KMS-11 (cell line): ENCODE measurements around the gene PTPRF.
"Not testable (repeated sequence)": the region's sequence is repeated elsewhere in the genome, so short reads cannot be mapped to it uniquely, and the experiment has no call there.

Experiments
- H2AFZ ChIP-seq: fragments of 200-600 bp; sonication (generic); 2 replicates; pipeline ENCODE4 v1.6.1; 2016; ENCODE audit warnings: antibody characterized with exemption, mixed run types, low read depth
- H3K27ac ChIP-seq: fragments of 200-600 bp; sonication (generic); 2 replicates; pipeline ENCODE4 v1.6.1; 2016; ENCODE audit warnings: mild to moderate bottlenecking, mixed run types
- H3K27me3 ChIP-seq: fragments of 200-600 bp; sonication (generic); 2 replicates; pipeline ENCODE4 v1.6.1; 2017; ENCODE audit warnings: mild to moderate bottlenecking, low read depth, mixed run types, moderate library complexity; ENCODE audit not compliant: insufficient read depth
- H3K36me3 ChIP-seq: fragments of 200-600 bp; sonication (generic); 2 replicates; pipeline ENCODE4 v1.6.1; 2017; ENCODE audit warnings: mild to moderate bottlenecking, mixed run types; ENCODE audit not compliant: insufficient read depth
- H3K4me1 ChIP-seq: fragments of 200-600 bp; sonication (generic); 2 replicates; pipeline ENCODE4 v1.6.1; 2016; ENCODE audit warnings: mild to moderate bottlenecking, low read depth, mixed run types; ENCODE audit not compliant: poor library complexity, severe bottlenecking
- H3K4me2 ChIP-seq: fragments of 200-600 bp; sonication (generic); 2 replicates; pipeline ENCODE4 v1.7.0; 2016; ENCODE audit warnings: mild to moderate bottlenecking, mixed run types
- H3K4me3 ChIP-seq: fragments of 200-600 bp; sonication (generic); IDR thresholded peaks from 2 replicates; pipeline ENCODE4 v1.6.1; 2017; ENCODE audit warnings: low read depth, low read length, mixed read lengths; ENCODE audit not compliant: insufficient read depth
- H3K79me2 ChIP-seq: fragments of 200-600 bp; sonication (generic); 2 replicates; pipeline ENCODE4 v1.6.1; 2016; ENCODE audit warnings: low read depth, mixed run types; ENCODE audit not compliant: insufficient read depth
- H3K9ac ChIP-seq: fragments of 200-600 bp; sonication (generic); 2 replicates; pipeline ENCODE4 v1.6.1; 2016; ENCODE audit warnings: mild to moderate bottlenecking, mixed run types
- H4K20me1 ChIP-seq: fragments of 200-600 bp; sonication (generic); 2 replicates; pipeline ENCODE4 v1.6.1; 2016; ENCODE audit warnings: mild to moderate bottlenecking, mixed run types; ENCODE audit not compliant: insufficient read depth
- TF ChIP-seq, protein P1 (sequence below): fragments of 200-600 bp; sonication (generic); conservative IDR thresholded peaks from 2 replicates; pipeline ENCODE4 v1.6.1; 2017; ENCODE audit warnings: low read depth, mild to moderate bottlenecking, antibody characterized with exemption, low read length, moderate library complexity, mixed read lengths

PTPRF gene

GRCh38 chr1:43545695-43546387 is 15.2 kb downstream of the PTPRF start:
- Histone ChIP-seq H3K36me3 (no peaks in the 10 kb centered on the region), H3K27me3 (no peaks in the 10 kb centered on the region), H3K4me1 (no peaks in the 10 kb centered on the region), H3K27ac (no peak overlapping the region), H3K4me2 (no peak overlapping the region), H4K20me1 (no peaks in the 10 kb centered on the region), H2AFZ (no peak overlapping the region), H3K4me3 (no peak overlapping the region), H3K9ac (no peak overlapping the region), H3K79me2 (no peaks in the 10 kb centered on the region)
- TF ChIP-seq, protein P1, sequence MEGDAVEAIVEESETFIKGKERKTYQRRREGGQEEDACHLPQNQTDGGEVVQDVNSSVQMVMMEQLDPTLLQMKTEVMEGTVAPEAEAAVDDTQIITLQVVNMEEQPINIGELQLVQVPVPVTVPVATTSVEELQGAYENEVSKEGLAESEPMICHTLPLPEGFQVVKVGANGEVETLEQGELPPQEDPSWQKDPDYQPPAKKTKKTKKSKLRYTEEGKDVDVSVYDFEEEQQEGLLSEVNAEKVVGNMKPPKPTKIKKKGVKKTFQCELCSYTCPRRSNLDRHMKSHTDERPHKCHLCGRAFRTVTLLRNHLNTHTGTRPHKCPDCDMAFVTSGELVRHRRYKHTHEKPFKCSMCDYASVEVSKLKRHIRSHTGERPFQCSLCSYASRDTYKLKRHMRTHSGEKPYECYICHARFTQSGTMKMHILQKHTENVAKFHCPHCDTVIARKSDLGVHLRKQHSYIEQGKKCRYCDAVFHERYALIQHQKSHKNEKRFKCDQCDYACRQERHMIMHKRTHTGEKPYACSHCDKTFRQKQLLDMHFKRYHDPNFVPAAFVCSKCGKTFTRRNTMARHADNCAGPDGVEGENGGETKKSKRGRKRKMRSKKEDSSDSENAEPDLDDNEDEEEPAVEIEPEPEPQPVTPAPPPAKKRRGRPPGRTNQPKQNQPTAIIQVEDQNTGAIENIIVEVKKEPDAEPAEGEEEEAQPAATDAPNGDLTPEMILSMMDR: no peak

DNA sequence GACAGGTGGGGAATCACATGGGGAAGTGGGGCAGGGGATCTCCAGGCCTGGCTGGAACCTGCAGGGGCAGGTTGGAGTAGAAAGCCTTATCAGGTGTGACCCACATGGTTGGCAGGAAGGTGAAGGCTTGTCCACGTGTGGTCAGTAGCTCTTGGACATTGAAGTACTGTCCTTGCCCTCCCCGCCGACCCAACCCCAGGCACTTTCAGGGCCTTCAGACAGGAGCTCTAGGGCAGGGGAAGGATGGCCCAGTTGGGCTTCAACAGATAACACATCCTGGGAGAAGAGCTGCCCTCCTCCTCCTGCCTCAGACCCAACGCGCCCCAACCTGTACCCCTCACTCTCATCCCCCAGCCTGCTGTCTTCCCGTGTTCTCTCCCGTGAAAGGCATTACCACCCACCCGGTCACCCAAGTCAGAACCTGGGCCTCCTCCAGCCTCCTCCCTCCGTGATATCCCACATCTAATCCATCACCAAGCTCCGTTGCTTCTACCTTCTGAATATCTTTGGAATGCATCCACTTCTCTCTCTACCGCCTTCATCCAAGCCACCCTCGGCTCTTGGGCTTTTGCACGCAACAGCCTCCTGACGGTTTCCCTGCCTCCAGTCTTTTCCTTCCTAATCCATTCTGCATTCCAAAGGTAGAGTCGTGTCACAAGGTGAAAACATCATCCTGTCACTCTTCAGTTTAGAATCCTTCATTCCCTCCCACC is 15.9 kb downstream of the PTPRF start:
- Histone ChIP-seq H3K9ac (no peak overlapping the region), H3K4me1 (no peaks in the 10 kb centered on the region), H3K36me3 (no peaks in the 10 kb centered on the region), H3K4me3 (no peak overlapping the region), H3K79me2 (no peaks in the 10 kb centered on the region), H3K27me3 (no peaks in the 10 kb centered on the region), H3K4me2 (no peak overlapping the region), H4K20me1 (no peaks in the 10 kb centered on the region), H3K27ac (no peak overlapping the region), H2AFZ (no peak overlapping the region)
- TF ChIP-seq, protein P1: no peak

- Histone ChIP-seq H3K4me2 (no peak overlapping the region), H3K27ac (no peak overlapping the region), H3K9ac (no peak overlapping the region), H2AFZ (no peak overlapping the region), H4K20me1 (no peaks in the 10 kb centered on the region), H3K36me3 (no peaks in the 10 kb centered on the region), H3K4me1 (no peaks in the 10 kb centered on the region), H3K79me2 (no peaks in the 10 kb centered on the region), H3K4me3 (no peak overlapping the region), H3K27me3 (no peaks in the 10 kb centered on the region)
- TF ChIP-seq, protein P1: no peak
Measured at GRCh38 chr1:43547538-43548072, 16.9 kb downstream of the PTPRF start.

- Histone ChIP-seq H4K20me1 (no peaks in the 10 kb centered on the region), H3K27ac (no peak overlapping the region), H3K9ac (no peak overlapping the region), H3K4me3 (no peak overlapping the region), H3K36me3 (no peaks in the 10 kb centered on the region), H3K4me2 (no peak overlapping the region), H2AFZ (no peak overlapping the region), H3K79me2 (no peaks in the 10 kb centered on the region), H3K4me1 (no peaks in the 10 kb centered on the region), H3K27me3 (no peaks in the 10 kb centered on the region)
- TF ChIP-seq, protein P1: no peak
Measured at GRCh38 chr1:43548285-43549271, 17.9 kb downstream of the PTPRF start.

DNA sequence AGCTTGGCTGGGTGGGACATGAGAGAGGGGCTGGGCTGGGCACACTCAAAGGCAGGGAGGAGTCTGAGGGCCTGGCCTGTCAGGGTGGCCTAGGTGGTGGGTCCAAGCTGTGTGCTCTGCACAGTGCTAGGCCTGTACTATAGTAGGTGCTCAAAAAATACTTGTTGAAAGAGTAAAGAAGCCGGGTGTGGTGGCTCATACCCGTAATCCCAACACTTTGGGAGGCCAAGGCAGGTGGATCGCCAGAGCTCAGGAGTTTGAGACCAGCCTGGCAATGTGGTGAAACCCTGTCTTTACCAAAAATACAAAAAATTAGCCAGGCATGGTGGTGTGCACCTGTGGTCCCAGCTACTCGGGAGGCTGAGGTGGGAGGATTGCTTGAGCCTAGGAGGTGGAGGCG is 18.7 kb downstream of the PTPRF start:
- H3K79me2 ChIP-seq, H3K9ac ChIP-seq, H2AFZ ChIP-seq, H4K20me1 ChIP-seq, H3K36me3 ChIP-seq, H3K4me2 ChIP-seq, H3K27ac ChIP-seq, H3K27me3 ChIP-seq, H3K4me1 ChIP-seq, H3K4me3 ChIP-seq: not testable (repeated sequence)
